HG03108 (cell line): ENCODE results near the gene CARD19.
"Not testable (repeated sequence)": the region's sequence is repeated elsewhere in the genome, so short reads cannot be mapped to it uniquely, and the experiment has no call there.

Experiments used
- ATAC-seq: cut with Tn5 transposase; IDR thresholded peaks from one replicate; pipeline ENCODE4 v1.9.1; 2021; ENCODE audit warnings: moderate library complexity; ENCODE audit not compliant: unreplicated experiment

CARD19 gene

DNA sequence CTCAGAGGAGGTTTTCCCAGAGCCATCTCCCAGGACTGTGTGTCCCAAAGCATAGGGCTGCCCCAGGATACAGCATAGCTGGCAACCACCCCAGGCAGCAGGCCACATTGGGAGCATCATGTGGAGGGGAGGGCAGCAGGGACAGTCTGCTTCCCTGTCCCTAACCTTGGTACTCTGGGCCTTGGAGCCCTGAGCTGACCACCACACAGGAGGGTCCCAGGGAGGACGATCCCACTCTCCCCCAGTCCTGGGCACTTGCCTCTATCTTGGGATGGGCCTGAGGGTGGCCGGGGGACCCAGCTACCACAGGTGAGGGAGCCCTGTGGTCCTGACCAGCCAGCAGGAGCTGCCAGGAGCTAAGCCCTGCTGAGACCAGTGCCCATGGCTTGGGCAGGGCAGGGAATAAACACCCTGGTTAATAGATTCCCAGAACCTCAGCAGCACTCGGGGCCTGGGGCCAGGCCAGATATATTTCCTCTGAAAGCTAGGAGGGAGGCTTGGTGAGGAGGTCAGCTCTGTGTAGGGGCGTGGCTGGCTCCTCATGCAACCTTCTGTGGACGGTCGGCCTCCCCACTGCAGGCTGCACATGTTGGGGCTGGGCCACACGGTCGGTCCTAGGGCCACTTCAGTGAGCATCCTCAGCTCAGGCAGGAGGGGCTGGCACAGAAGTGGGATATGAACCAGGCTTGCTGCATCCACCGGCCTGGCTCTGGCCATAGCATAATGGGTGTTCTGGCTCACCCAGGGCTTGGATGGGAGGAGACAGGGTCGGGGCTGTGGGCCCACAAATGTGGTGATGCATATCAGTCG, 33.9 kb downstream of the CARD19 start:
- no peak for ATAC-seq

DNA sequence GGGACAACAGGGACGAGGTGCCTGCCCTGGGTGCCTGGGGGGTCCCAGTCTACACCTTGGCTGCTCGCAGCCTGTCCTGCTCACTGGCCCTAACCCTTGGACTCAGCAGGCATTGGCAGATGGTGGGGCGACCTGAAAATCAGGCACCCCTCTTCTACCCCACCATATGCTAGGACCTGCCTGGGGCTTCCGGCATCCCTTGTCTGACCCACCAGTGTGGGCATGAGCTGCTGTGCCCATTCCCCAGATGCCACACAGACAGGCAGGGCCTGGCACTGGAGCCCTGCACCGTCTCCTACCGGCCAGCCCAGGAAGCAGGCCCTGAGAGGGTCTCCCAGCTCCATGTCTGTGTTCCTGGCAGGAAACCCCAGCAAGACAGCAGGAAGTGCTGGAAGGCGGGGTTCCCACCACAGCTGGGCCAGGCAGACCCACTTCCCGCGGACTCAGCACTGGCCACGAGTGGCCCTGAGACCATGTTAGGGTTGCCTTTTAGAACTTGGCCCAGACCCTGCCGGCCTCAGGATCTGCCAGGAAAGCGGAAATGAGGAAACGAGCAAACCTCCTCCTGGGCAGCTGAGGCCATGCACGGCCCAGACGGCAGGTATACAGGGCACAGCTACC, 35.0 kb downstream of the CARD19 start:
- ATAC-seq = no peak

DNA sequence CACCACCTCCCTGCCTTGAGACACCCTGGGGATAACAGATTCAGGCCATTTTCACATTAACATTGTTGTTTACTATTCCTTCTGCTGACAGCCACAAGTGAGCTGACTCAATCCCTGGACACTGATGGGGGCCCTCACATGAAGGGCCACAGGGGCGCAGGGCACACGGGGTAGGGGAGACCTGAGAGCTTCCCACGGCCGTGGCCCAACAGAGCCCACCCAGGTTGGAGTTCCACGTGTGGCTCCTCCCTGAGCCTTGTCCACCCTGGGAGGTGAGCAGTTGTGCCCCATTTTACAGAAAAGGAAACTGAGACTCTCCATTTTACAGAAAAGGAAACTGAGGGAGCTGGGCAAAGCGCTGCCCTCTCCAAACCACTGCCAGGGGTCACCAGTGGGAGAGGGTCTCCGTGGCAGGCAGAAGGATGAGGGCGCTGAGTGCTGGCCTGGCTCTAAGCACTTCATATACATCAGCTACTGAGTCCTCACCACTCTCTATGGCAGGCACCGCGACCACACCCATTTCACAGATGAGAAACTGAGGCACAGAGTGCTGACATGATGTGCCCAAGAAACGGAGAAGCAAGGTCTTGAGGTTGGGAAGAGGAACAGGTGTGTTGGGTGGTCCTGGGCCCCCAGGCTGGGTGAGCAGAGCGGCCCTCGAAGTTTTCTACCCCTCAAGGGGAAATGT, 35.7 kb downstream of the CARD19 start:
- no peak for ATAC-seq

GRCh38 chr9:93132287-93132927, 36.4 kb downstream of the CARD19 start:
- ATAC-seq = no peak

DNA sequence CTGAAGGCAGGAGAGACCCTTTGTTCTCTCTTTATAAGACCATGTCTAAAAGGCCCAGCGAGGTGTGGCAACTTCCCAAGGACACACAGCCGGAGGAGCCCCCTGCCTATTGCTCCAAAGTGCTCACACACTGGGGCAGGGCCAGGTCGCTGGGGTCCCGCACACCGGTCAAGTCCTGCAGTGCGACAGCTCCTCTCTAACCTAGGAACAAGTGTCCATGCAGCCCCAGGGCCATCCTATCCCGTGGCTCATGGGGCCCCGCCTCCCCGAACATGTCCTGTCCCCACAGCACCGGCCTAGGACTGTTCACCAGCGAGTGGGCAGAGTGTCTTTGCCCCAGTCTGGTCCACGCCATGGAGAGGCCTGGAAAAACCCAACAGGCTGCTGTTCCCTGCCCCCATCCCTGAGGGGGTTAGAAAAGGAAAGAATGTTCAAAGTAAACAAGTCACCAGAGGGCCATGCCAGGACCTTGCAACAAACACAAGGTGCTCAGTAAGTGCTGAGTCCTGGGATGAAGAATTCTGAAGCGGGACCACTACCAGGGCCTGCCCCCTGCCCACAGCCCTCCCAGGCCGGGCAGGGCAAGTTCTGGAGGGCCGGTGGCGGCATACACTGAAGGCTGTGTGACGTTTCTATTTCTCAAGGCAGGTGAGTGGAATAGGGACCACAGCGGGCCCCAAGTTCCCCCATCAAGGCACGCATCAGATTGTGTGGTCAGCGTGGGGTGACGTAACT, 37.1 kb downstream of the CARD19 start:
- no peak for ATAC-seq

DNA sequence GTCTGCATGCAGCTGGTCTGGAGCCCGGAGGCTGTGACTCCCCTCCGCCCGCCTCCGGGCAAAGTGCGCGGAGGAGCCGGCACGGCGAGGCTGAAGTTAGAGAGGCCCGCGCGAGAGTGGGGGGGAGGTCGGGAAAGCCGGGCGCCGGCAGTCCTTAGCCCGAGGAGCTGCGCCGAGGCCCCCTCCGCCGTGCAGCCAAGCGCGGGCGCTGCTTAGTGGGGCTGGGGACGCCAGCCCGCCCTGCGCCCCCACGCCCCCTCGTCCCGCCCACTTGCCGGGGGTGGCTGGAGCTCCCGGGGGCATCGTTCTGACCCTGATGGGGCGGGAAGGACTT, 37.6 kb downstream of the CARD19 start:
- ATAC-seq = peak; percentile 18

- ATAC-seq = peak; percentile 65
Measured at GRCh38 chr9:93134015-93134739, 38.2 kb downstream of the CARD19 start, which contains the start of gene NINJ1. Gene NINJ1, minus strand, starts transcription at chr9:93134251. Its CDS starts 34 bp downstream, at chr9:93134217.

DNA sequence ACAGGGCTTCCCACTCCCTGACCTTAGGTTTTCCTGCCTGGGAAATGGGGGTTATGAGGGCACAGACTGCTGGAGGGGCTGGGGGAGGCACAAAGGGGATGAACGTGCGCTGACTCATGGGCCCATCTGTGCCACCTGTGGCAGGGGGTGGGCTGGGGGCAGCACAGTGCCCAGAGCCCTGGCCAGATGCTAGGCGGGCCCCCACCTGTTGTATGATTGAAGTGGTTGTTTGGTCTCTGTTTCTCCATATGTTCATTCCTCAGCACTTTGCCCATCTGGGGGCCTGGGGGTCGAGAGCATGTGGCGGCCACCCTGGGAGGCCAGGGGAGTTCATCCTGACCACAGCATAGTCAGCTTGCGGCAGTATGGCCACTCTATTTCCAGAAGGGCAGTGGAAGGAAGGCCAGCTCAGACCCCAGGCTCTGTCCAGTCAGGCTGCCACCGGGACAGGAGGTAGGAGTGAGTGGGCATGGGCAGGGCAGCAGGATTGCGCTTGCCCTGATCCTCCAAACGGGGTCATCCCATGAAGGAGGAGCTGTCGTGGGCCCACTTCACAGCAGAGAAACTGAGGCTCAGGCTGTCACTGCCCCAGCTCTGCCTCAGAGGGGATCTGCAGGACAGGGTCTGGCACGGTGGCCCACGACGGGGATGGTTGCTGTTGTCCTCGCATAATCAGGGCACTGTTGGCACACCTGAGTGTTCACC, 38.9 kb downstream of the CARD19 start:
- ATAC-seq = no peak

- ATAC-seq = no peak
Measured at GRCh38 chr9:93136011-93136440, 40.0 kb downstream of the CARD19 start.

DNA sequence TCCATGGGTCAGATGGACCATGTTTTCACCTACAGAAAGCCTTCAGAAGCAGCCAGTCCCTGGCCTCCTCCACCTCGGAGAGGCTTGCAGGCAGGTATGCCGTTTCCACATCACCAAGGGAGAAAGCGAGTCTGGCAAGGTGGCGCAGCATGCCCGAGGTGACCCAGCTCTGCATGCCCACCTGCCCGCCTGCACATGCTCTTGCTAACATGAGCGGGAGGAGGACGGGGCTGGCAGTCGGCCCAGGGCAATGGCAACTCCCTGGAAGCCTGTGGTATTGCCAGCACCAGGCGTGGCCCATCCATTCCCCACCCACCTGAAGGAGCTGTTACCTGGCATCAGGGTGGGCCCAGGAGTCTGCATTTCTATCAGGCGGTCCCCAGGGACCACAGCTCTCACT, 41.3 kb downstream of the CARD19 start:
- ATAC-seq = no peak

DNA sequence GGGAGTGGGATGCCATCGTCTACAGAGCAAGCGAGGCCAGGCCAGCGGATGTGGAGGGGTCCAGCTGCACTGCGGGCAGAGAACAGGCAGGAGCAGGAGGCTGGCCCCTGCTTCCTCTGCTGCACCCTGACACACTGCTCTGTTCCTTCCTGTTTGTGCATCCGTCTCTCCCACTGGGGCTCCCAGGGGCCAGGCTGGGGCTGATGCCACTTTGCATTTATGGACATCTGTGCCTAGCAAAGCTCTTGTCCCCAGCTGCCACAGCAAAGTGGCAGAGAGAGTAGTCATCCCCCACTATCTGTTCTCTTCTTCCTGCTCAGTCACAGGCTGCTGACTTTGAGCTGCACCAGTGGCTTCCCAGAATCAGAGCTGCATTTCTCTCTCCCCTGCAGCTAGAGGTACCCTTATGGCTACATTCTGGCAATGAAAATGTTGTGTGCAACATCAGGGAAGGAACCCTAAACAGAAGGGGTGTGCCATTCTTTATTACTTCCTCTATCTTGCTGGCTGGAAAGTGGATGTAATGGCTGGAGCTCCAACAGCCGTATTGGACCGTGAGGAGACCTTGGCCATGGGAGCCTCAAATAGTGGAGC, 42.3 kb downstream of the CARD19 start:
- ATAC-seq = no peak

- ATAC-seq = no peak
Measured at GRCh38 chr9:93139365-93140182, 43.6 kb downstream of the CARD19 start.

GRCh38 chr9:93141771-93142483, 45.9 kb downstream of the CARD19 start:
- no peak for ATAC-seq

DNA sequence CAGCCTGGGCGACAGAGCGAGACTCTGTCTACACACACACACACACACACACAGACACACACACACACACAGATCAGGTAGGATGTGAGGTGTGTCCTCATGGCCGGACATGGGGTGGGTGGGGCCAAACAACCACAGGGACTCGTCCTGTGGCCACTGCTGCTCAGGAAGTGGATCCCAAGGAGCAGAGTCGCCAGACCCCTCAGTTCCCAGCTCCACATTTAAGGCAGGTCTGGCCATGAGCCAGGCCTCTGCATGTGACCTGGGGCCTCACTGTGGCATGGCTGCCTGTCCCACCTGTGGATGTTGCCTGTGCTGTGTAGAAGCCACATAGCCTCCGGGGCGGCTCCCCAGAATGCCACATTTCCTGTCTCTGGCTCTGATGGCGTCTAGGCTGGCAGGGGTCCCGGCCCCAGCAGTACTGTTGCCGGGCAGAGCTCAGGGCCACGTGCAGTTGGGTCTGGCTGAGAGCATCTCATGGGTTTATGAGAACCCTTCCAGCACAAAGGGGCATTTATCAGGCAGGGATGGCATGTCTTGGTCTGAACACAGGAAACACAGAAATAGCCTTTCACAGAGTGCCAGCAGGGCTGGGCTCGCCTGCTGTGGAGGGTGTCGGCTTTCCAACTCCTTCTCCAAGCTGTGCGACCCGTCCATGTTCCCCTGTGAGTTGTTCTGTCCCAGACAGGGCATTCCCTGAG, 48.0 kb downstream of the CARD19 start:
- ATAC-seq = peak; percentile 54

DNA sequence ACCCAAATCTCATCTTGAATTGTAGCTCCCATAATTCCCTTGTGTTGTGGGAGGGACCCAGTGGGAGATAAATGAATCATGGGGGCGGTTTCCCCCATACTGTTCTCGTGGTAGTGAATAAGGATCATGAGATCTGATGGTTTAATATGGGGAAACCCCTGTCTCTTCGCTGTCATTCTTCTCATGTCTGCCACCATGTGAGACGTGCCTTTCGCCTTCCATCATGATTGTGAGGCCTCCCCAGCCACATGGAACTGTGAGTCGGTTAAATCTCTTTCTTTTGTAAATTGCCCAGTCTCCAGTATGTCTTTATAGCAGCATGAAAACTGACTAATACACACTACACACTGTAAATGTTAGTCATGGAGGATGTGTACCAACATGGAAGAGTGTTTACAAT, 50.7 kb downstream of the CARD19 start:
- ATAC-seq = not testable (repeated sequence)

DNA sequence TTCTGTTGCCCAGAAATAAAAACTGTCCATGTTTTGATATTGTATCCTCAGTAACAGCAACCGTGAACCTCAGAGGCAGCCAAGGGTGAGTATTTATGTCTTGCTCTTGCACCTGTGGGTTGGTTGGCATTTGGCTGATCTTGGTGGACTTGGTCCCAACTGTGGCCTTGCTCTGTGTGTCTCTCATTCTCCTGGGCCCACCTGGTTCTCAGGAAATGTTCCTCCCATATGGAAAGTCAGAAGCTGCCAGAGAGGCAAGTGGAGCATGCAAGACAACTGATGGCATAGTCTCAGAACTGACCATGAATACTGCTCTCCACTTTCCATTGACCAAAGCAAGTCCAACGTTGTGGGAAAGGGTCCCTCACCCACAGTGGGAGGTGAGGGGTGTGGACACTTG, 51.6 kb downstream of the CARD19 start:
- no peak for ATAC-seq

DNA sequence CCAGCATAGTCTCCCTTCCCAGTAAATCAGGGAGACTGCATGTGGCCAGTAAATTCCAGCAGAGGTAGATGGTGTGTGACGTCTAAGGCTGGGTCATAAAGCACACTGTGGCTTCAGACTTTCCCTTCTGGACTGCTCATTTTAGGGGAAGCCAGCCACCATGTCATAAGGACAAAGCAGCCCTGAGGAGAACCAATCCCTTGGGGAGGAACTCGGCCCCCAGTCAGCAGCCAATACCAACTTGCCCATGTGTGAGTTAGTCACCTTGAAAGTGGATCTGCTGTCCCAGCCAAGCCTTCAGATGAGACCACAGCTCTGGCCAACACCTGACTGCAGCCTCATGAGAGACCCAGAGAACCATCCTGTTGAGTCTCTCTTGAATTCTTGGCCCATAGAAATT, 52.7 kb downstream of the CARD19 start:
- ATAC-seq = no peak
